Measurements from ENCODE around the gene OLFM3. TPM values are rescaled to one million over a fixed set of nuclear protein-coding genes. Genes with fewer than 3 reads are reported as not detected.

OLFM3 gene
- total and polyA plus RNA-seq, 10 of the 15 experiments (the other 5 are each of a cell fraction or from before 2014, with no cell fraction given), result 0.09 to 0.33 TPM; not detected in 8

DNA sequence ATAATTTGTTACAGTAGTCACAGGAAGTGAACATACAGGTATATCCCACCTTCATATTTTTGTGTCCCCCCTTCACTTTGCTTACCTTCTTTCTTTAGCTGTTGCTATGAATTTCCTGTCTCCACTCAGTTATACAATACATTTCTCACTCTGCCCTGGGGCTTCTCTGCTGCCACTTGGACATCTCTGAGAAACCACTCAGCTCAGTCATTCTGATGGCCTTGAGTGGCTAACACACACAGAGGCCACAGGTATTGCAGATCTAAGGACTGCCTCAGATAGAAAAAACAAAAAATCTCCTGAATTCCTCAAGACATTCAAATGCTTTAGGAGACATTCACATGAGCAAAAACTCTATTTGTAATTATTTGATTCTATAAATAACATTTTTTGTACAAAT lies 87.7 kb downstream of the OLFM3 start:
- no peaks in the 10 kb centered on the region for H3K36me3 ChIP-seq (ENCODE audit: control insufficient read depth in 2 of 2, insufficient read depth in 2 of 2, low read length in 1 of 2)
- H3K79me2 ChIP-seq (ENCODE audit: control insufficient read depth, insufficient read depth, low read length), result no peaks in the 10 kb centered on the region
- H3K4me3 ChIP-seq, result no peak overlapping the region
- ChIA-PET SMC1A (ENCODE audit: uncharacterized antibody, unreplicated experiment) (no interaction called here), CTCF (no interaction called here), POLR2A (no interaction called here), RAD21 (ENCODE audit: unreplicated experiment) (no interaction called here)
- H3K9me3 ChIP-seq (replicated peaks; ENCODE audit: control insufficient read depth, insufficient read depth, low read length), result no peaks in the 10 kb centered on the region
- H3K9ac ChIP-seq (ENCODE audit: control insufficient read depth, insufficient read depth, low read length), result no peak overlapping the region
- no peak overlapping the region for H3K27ac ChIP-seq (ENCODE audit: control insufficient read depth, insufficient read depth)
- intact Hi-C loops (cut with micrococcal nuclease; ENCODE audit: unreplicated experiment) (no loop called here), in situ Hi-C loops (cut with MboI) (no loop called here)
- DNase-seq (ENCODE audit: low read depth, low spot score) (no peak), FAIRE-seq (no peak), ATAC-seq (no peak)
- H3K27me3 ChIP-seq (replicated peaks in 1 of 2; ENCODE audit: control insufficient read depth in 2 of 2, insufficient read depth in 2 of 2, low read length in 1 of 2), result no peaks in the 10 kb centered on the region
- no peaks in the 10 kb centered on the region for H4K20me1 ChIP-seq (ENCODE audit: control insufficient read depth, insufficient read depth)
- no peak overlapping the region for H3K4me2 ChIP-seq (ENCODE audit: control insufficient read depth, insufficient read depth)
- no peak overlapping the region for H2AFZ ChIP-seq (ENCODE audit: control insufficient read depth, low read depth, low read length)
- H3K4me1 ChIP-seq (ENCODE audit: control insufficient read depth, insufficient read depth, low read length), result no peaks in the 10 kb centered on the region
- BruUV-seq (replicated peaks), result no TSS peak
- TF ChIP-seq, protein P1, sequence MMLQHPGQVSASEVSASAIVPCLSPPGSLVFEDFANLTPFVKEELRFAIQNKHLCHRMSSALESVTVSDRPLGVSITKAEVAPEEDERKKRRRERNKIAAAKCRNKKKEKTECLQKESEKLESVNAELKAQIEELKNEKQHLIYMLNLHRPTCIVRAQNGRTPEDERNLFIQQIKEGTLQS (IDR thresholded peaks at IDR 0.05; ENCODE audit: borderline replicate concordance, extremely low read depth, low read depth, low read length), result no peak
- TF ChIP-seq, protein P2, sequence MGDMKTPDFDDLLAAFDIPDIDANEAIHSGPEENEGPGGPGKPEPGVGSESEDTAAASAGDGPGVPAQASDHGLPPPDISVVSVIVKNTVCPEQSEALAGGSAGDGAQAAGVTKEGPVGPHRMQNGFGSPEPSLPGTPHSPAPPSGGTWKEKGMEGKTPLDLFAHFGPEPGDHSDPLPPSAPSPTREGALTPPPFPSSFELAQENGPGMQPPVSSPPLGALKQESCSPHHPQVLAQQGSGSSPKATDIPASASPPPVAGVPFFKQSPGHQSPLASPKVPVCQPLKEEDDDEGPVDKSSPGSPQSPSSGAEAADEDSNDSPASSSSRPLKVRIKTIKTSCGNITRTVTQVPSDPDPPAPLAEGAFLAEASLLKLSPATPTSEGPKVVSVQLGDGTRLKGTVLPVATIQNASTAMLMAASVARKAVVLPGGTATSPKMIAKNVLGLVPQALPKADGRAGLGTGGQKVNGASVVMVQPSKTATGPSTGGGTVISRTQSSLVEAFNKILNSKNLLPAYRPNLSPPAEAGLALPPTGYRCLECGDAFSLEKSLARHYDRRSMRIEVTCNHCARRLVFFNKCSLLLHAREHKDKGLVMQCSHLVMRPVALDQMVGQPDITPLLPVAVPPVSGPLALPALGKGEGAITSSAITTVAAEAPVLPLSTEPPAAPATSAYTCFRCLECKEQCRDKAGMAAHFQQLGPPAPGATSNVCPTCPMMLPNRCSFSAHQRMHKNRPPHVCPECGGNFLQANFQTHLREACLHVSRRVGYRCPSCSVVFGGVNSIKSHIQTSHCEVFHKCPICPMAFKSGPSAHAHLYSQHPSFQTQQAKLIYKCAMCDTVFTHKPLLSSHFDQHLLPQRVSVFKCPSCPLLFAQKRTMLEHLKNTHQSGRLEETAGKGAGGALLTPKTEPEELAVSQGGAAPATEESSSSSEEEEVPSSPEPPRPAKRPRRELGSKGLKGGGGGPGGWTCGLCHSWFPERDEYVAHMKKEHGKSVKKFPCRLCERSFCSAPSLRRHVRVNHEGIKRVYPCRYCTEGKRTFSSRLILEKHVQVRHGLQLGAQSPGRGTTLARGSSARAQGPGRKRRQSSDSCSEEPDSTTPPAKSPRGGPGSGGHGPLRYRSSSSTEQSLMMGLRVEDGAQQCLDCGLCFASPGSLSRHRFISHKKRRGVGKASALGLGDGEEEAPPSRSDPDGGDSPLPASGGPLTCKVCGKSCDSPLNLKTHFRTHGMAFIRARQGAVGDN (IDR thresholded peaks at IDR 0.05), result no peak
- TF ChIP-seq EED (IDR thresholded peaks at IDR 0.05; ENCODE audit: low read depth), result no peak
- TF ChIP-seq POU2F2 (IDR thresholded peaks at IDR 0.05; ENCODE audit: borderline replicate concordance, low read depth, low read length), result no peak
- no peak for TF ChIP-seq PBX3 (IDR thresholded peaks at IDR 0.05; ENCODE audit: insufficient replicate concordance, low read depth, low read length)
- TF ChIP-seq SP1 (IDR thresholded peaks at IDR 0.05; ENCODE audit: low read depth, low read length), result no peak
- TF ChIP-seq CHD1 (IDR thresholded peaks at IDR 0.05; ENCODE audit: low read depth, low read length), result no peak
- TF ChIP-seq TCF12 (IDR thresholded peaks at IDR 0.05; ENCODE audit: low read depth, low read length), result no peak
- no peak for TF ChIP-seq FOXK2 (IDR thresholded peaks at IDR 0.05)
- TF ChIP-seq, protein P3, sequence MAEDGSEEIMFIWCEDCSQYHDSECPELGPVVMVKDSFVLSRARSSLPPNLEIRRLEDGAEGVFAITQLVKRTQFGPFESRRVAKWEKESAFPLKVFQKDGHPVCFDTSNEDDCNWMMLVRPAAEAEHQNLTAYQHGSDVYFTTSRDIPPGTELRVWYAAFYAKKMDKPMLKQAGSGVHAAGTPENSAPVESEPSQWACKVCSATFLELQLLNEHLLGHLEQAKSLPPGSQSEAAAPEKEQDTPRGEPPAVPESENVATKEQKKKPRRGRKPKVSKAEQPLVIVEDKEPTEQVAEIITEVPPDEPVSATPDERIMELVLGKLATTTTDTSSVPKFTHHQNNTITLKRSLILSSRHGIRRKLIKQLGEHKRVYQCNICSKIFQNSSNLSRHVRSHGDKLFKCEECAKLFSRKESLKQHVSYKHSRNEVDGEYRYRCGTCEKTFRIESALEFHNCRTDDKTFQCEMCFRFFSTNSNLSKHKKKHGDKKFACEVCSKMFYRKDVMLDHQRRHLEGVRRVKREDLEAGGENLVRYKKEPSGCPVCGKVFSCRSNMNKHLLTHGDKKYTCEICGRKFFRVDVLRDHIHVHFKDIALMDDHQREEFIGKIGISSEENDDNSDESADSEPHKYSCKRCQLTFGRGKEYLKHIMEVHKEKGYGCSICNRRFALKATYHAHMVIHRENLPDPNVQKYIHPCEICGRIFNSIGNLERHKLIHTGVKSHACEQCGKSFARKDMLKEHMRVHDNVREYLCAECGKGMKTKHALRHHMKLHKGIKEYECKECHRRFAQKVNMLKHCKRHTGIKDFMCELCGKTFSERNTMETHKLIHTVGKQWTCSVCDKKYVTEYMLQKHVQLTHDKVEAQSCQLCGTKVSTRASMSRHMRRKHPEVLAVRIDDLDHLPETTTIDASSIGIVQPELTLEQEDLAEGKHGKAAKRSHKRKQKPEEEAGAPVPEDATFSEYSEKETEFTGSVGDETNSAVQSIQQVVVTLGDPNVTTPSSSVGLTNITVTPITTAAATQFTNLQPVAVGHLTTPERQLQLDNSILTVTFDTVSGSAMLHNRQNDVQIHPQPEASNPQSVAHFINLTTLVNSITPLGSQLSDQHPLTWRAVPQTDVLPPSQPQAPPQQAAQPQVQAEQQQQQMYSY (CRISPR knock-in tag; IDR thresholded peaks at IDR 0.05), result no peak
- no peak for TF ChIP-seq ZBTB11 (CRISPR knock-in tag; IDR thresholded peaks at IDR 0.05)
- no peak for TF ChIP-seq MYC (IDR thresholded peaks at IDR 0.05; ENCODE audit: insufficient read depth, insufficient read length, insufficient replicate concordance, low read length, severe bottlenecking)

Measured in GM12878 (cell line).